Measurements from ENCODE around the gene NACC2. TPM values are rescaled to one million over a fixed set of nuclear protein-coding genes. Genes with fewer than 3 reads are reported as not detected.

NACC2 gene
- total and polyA plus RNA-seq, 2 donors (not counting 3 experiments of a cell fraction or from before 2014, with no cell fraction given), result 15.8 to 27.1 TPM

GRCh38 chr9:136135326-136136126, 40.4 kb upstream of the NACC2 start:
- Histone ChIP-seq H2AFZ (ENCODE audit: low read depth, low read length) (no peak overlapping the region), H3K27me3 (ENCODE audit: control insufficient read depth in 2 of 2, insufficient read depth in 2 of 2, low read length in 2 of 2) (peaks cover 25 to 28% of the 10 kb centered on the region in 2 experiments), H4K20me1 (replicated peaks; ENCODE audit: control insufficient read depth, extremely low read depth, insufficient read depth, low read length) (no peaks in the 10 kb centered on the region), H3K27ac (ENCODE audit: insufficient read depth, low read depth, low read length) (no peak overlapping the region), H3K9me1 (replicated peaks; ENCODE audit: control insufficient read depth, extremely low read depth, insufficient read depth, low read length) (no peaks in the 10 kb centered on the region), H3K36me3 (ENCODE audit: control insufficient read depth in 2 of 2, extremely low read depth in 1 of 2, insufficient read depth in 2 of 2, low read length in 2 of 2) (no peaks in the 10 kb centered on the region), H3K4me3 (replicated peaks in 1 of 3; ENCODE audit: insufficient read depth in 1 of 3, low read depth in 1 of 3, low read length in 3 of 3) (no peak overlapping the region), H3K9me3 (replicated peaks; ENCODE audit: control insufficient read depth, insufficient read depth, low read length) (no peaks in the 10 kb centered on the region), H3K9ac (replicated peaks; ENCODE audit: extremely low read depth, insufficient read depth, low read length) (no peak overlapping the region), H3K4me1 (ENCODE audit: control insufficient read depth, extremely low read depth, insufficient read depth, low read length) (peaks cover 4% of the 10 kb centered on the region), H3K79me2 (ENCODE audit: control insufficient read depth, insufficient read depth, low read length) (no peaks in the 10 kb centered on the region), H3K4me2 (ENCODE audit: insufficient read depth, low read length) (no peak overlapping the region)
- intact Hi-C loops (cut with micrococcal nuclease), result no loop called here
- CTCF ChIA-PET, result interaction anchor here (0.9 kb wide), 1 partner anchor 9 kb away, joined by 3 read pairs; no protein-coding TSS in a partner anchor
- TF ChIP-seq MAX (IDR thresholded peaks at IDR 0.05; ENCODE audit: insufficient read depth, insufficient read length), result no peak
- no peak for TF ChIP-seq JUN (IDR thresholded peaks at IDR 0.05; ENCODE audit: borderline replicate concordance, insufficient read depth, insufficient read length, low read depth)
- TF ChIP-seq POLR2AphosphoS5 (IDR thresholded peaks at IDR 0.05; ENCODE audit: insufficient read depth, low read depth, low read length), result no peak
- no peak for TF ChIP-seq FOS (IDR thresholded peaks at IDR 0.05; ENCODE audit: borderline replicate concordance, insufficient read depth, low read length)
- FAIRE-seq (no peak), DNase-seq (ENCODE audit: low read depth, low spot score) (no peak)
- dilution Hi-C loops (cut with MboI; ENCODE audit: extremely low pct_ligation_motif_present, low sequenced_read_pairs), result no loop called here
- POLR2A ChIA-PET, result no interaction called here
- BruUV-seq (replicated peaks), result no TSS peak

GRCh38 chr9:136133959-136134484, 38.9 kb upstream of the NACC2 start:
- FAIRE-seq, result no peak
- Histone ChIP-seq H3K27me3 (ENCODE audit: control insufficient read depth in 2 of 2, insufficient read depth in 2 of 2, low read length in 2 of 2) (peaks cover 28 to 30% of the 10 kb centered on the region in 2 experiments), H3K9ac (replicated peaks; ENCODE audit: extremely low read depth, insufficient read depth, low read length) (no peak overlapping the region)

More at GRCh38 chr9:136133959-136134484, 38.9 kb upstream of the NACC2 start:
- CTCF ChIA-PET, result interaction anchor here (1.0 to 2.3 kb wide), 6 partner anchors 10 to 150 kb away, joined by 3 to 24 read pairs (median 6); no protein-coding TSS in a partner anchor
- POLR2A ChIA-PET, result no interaction called here
- peaks cover 4% of the 10 kb centered on the region for H3K4me1 ChIP-seq (ENCODE audit: control insufficient read depth, extremely low read depth, insufficient read depth, low read length)
- H3K9me1 ChIP-seq (replicated peaks; ENCODE audit: control insufficient read depth, extremely low read depth, insufficient read depth, low read length), result no peaks in the 10 kb centered on the region
- DNase-seq (ENCODE audit: low read depth, low spot score), result no peak
- intact Hi-C loops (cut with micrococcal nuclease), result loop anchor here (1.0 kb wide), 1 partner anchor 149 kb away; no protein-coding TSS in a partner anchor
- dilution Hi-C loops (cut with MboI; ENCODE audit: extremely low pct_ligation_motif_present, low sequenced_read_pairs), result no loop called here
- TF ChIP-seq POLR2A (IDR thresholded peaks at IDR 0.05; ENCODE audit: low read depth, low read length) (no peak), POLR2AphosphoS5 (IDR thresholded peaks at IDR 0.05; ENCODE audit: insufficient read depth, low read depth, low read length) (no peak), EZH2 (IDR thresholded peaks at IDR 0.05; ENCODE audit: borderline replicate concordance, low read depth, low read length, severe bottlenecking) (peak; percentile 45), JUN (IDR thresholded peaks at IDR 0.05; ENCODE audit: borderline replicate concordance, insufficient read depth, insufficient read length, low read depth) (no peak)
- no TSS peak for BruUV-seq (replicated peaks)
- H3K4me2 ChIP-seq (ENCODE audit: insufficient read depth, low read length), result no peak overlapping the region
- no peak overlapping the region for H3K27ac ChIP-seq (ENCODE audit: insufficient read depth, low read depth, low read length)
- H3K9me3 ChIP-seq (replicated peaks; ENCODE audit: control insufficient read depth, insufficient read depth, low read length), result no peaks in the 10 kb centered on the region
- no peaks in the 10 kb centered on the region for H3K79me2 ChIP-seq (ENCODE audit: control insufficient read depth, insufficient read depth, low read length)
- H2AFZ ChIP-seq (ENCODE audit: low read depth, low read length), result peak overlapping the region; percentile 49
- no peak overlapping the region for H3K4me3 ChIP-seq (replicated peaks in 1 of 3; ENCODE audit: insufficient read depth in 1 of 3, low read depth in 1 of 3, low read length in 3 of 3)
- H4K20me1 ChIP-seq (replicated peaks; ENCODE audit: control insufficient read depth, extremely low read depth, insufficient read depth, low read length), result no peaks in the 10 kb centered on the region
- no peaks in the 10 kb centered on the region for H3K36me3 ChIP-seq (ENCODE audit: control insufficient read depth in 2 of 2, extremely low read depth in 1 of 2, insufficient read depth in 2 of 2, low read length in 2 of 2)
